C4-2B (cell line): ENCODE results near the gene SLC2A4RG.

ENCODE experiments used
- ZFX ChIP-seq: fragments of 450-650 bp; IDR thresholded peaks from 2 replicates; pipeline ENCODE4 v1.6.1; 2017
- TF ChIP-seq, protein P1 (sequence below): fragments of 450-650 bp; conservative IDR thresholded peaks from 2 replicates; pipeline ENCODE4 v1.5.1; 2017; ENCODE audit warnings: mild to moderate bottlenecking

DNA sequence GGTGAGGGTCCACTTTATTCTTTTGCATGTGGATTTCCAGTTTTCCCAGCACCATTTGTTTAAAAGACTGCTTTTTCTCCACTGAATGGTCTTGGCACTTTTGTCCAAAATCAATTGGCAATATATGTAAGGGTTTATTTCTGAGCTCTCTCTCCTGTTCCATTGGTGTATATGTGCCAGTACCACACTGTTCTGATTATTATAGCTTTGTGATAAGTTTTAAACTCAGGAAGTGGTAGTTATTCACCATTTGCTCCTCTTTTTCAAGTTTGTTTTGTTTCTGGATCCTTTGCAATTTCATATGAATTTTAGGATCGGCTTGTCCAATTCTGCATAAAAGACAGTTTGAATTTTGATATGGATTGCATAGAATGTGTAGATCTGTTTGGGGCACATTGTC is 27.4 kb upstream of the SLC2A4RG start:
- TF ChIP-seq, protein P1, sequence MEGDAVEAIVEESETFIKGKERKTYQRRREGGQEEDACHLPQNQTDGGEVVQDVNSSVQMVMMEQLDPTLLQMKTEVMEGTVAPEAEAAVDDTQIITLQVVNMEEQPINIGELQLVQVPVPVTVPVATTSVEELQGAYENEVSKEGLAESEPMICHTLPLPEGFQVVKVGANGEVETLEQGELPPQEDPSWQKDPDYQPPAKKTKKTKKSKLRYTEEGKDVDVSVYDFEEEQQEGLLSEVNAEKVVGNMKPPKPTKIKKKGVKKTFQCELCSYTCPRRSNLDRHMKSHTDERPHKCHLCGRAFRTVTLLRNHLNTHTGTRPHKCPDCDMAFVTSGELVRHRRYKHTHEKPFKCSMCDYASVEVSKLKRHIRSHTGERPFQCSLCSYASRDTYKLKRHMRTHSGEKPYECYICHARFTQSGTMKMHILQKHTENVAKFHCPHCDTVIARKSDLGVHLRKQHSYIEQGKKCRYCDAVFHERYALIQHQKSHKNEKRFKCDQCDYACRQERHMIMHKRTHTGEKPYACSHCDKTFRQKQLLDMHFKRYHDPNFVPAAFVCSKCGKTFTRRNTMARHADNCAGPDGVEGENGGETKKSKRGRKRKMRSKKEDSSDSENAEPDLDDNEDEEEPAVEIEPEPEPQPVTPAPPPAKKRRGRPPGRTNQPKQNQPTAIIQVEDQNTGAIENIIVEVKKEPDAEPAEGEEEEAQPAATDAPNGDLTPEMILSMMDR, result no peak
- no peak for TF ChIP-seq ZFX
